ENCODE results near the gene MBP. TPM values are rescaled to one million over a fixed set of nuclear protein-coding genes. Genes with fewer than 3 reads are reported as not detected.

The MBP gene
- total RNA-seq, 2 donors from 2014 or later: 15.4 to 15.8 TPM

GRCh38 chr18:77073336-77074093 lies 59.1 kb downstream of the MBP start:
- H3K4me1 ChIP-seq: peaks cover 0 to 44% of the 10 kb centered on the region in 2 donors

GRCh38 chr18:77072566-77072965 lies 60.0 kb downstream of the MBP start:
- Histone ChIP-seq H3K9me3 (no peaks in the 10 kb centered on the region), H3K27ac (peak overlapping the region; percentile 61 to 62), H3K4me1 (peaks cover 0 to 46% of the 10 kb centered on the region in 2 donors)

More at GRCh38 chr18:77073336-77074093, 59.1 kb downstream of the MBP start:
- Histone ChIP-seq H3K27ac (no peak overlapping the region), H3K36me3 (no peaks in the 10 kb centered on the region), H3K27me3 (no peaks in the 10 kb centered on the region), H3K9me3 (no peaks in the 10 kb centered on the region), H3K4me3 (no peak overlapping the region)
- TF ChIP-seq CTCF (IDR thresholded peaks at IDR 0.05): no peak
- DNase-seq (ENCODE audit: low spot score): no peak

GRCh38 chr18:77071711-77072292 lies 60.8 kb downstream of the MBP start:
- no peak for TF ChIP-seq CTCF (IDR thresholded peaks at IDR 0.05)

More at GRCh38 chr18:77072566-77072965, 60.0 kb downstream of the MBP start:
- DNase-seq (ENCODE audit: low spot score): no peak
- Histone ChIP-seq H3K4me3 (no peak overlapping the region), H3K27me3 (no peaks in the 10 kb centered on the region), H3K36me3 (no peaks in the 10 kb centered on the region)
- no peak for TF ChIP-seq CTCF (IDR thresholded peaks at IDR 0.05)

GRCh38 chr18:77071061-77071460 lies 61.5 kb downstream of the MBP start:
- peaks cover 1 to 61% of the 10 kb centered on the region in 2 donors for H3K4me1 ChIP-seq
- no peaks in the 10 kb centered on the region for H3K9me3 ChIP-seq
- H3K36me3 ChIP-seq: peaks cover 3% of the 10 kb centered on the region
- no peak for TF ChIP-seq CTCF (IDR thresholded peaks at IDR 0.05)
- no peak overlapping the region for H3K4me3 ChIP-seq
- H3K27me3 ChIP-seq: no peaks in the 10 kb centered on the region
- DNase-seq (ENCODE audit: low spot score): no peak
- peak overlapping the region; percentile 61 to 62 for H3K27ac ChIP-seq

More at GRCh38 chr18:77071711-77072292, 60.8 kb downstream of the MBP start:
- H3K9me3 ChIP-seq: no peaks in the 10 kb centered on the region
- peaks cover 0 to 54% of the 10 kb centered on the region in 2 donors for H3K4me1 ChIP-seq
- peak overlapping the region; percentile 61 to 62 for H3K27ac ChIP-seq
- no peaks in the 10 kb centered on the region for H3K27me3 ChIP-seq
- H3K36me3 ChIP-seq: no peaks in the 10 kb centered on the region
- H3K4me3 ChIP-seq: no peak overlapping the region
- peak; percentile 83 for DNase-seq (ENCODE audit: low spot score)

- H3K27me3 ChIP-seq: no peaks in the 10 kb centered on the region
- H3K4me3 ChIP-seq: no peak overlapping the region
- no peak for TF ChIP-seq CTCF (IDR thresholded peaks at IDR 0.05)
- H3K4me1 ChIP-seq: peaks cover 3 to 66% of the 10 kb centered on the region in 2 donors
- peaks cover 7% of the 10 kb centered on the region for H3K36me3 ChIP-seq
- H3K27ac ChIP-seq: peak overlapping the region; percentile 61 to 62
- no peak for DNase-seq (ENCODE audit: low spot score)
- H3K9me3 ChIP-seq: no peaks in the 10 kb centered on the region
Measured at GRCh38 chr18:77070627-77071026, 62.0 kb downstream of the MBP start.

Data from right atrium auricular region (tissue), 2 donors.